Measurements from ENCODE around the gene DDX39A.

- no peak for TF ChIP-seq CEBPB (IDR thresholded peaks at IDR 0.05; ENCODE audit: borderline replicate concordance, low read depth, low read length)
- no peak for TF ChIP-seq HMG20A (CRISPR knock-in tag; IDR thresholded peaks at IDR 0.05; ENCODE audit: borderline replicate concordance)
- TF ChIP-seq ZNF749 (CRISPR knock-in tag; IDR thresholded peaks at IDR 0.05; ENCODE audit: borderline replicate concordance), result no peak
- no peak for TF ChIP-seq ZNF276 (CRISPR knock-in tag; IDR thresholded peaks at IDR 0.05; ENCODE audit: low read depth)
- TF ChIP-seq ZFP36L1 (CRISPR knock-in tag; IDR thresholded peaks at IDR 0.05), result no peak
- no peak for TF ChIP-seq RFX5 (IDR thresholded peaks at IDR 0.05; ENCODE audit: low read depth, low read length)
- TF ChIP-seq NCOR1 (IDR thresholded peaks at IDR 0.05; ENCODE audit: borderline replicate concordance, low read length), result no peak
- no peak for TF ChIP-seq CTCF (CRISPR knock-in tag; IDR thresholded peaks at IDR 0.05)
Observed at GRCh38 chr19:14437578-14438140, 18.5 kb upstream of the DDX39A start.
